ENCODE data around the gene PHF12. TPM values are rescaled to one million over a fixed set of nuclear protein-coding genes. Genes with fewer than 3 reads are reported as not detected.

PHF12 gene
- total and polyA plus RNA-seq, 2 of the 13 experiments (the other 11 are each of a cell fraction or from before 2014, with no cell fraction given): 9.8 to 17.1 TPM

- TF ChIP-seq ZNF407 (CRISPR knock-in tag; IDR thresholded peaks at IDR 0.05; ENCODE audit: not compliant biosample characterization) (no peak), EEA1 (CRISPR knock-in tag; IDR thresholded peaks at IDR 0.05; ENCODE audit: borderline replicate concordance) (peak; percentile 29; the same call in 1 of the 2 replicates), RAD51 (IDR thresholded peaks at IDR 0.05; ENCODE audit: borderline replicate concordance) (no peak), ZNF609 (CRISPR knock-in tag; IDR thresholded peaks at IDR 0.05; ENCODE audit: borderline replicate concordance) (peak; percentile 76), ZNF878 (CRISPR knock-in tag; IDR thresholded peaks at IDR 0.05) (no peak), ZNF564 (CRISPR knock-in tag; IDR thresholded peaks at IDR 0.05) (no peak; the same call in 1 of the 2 replicates), IRF2 (CRISPR knock-in tag; IDR thresholded peaks at IDR 0.05) (peak; percentile 89), ZNF547 (CRISPR knock-in tag; IDR thresholded peaks at IDR 0.05) (no peak; the same call in none of the 2 replicates), ONECUT2 (CRISPR knock-in tag; IDR thresholded peaks at IDR 0.05) (no peak), FOXP1 (IDR thresholded peaks at IDR 0.05) (no peak), FOXP1 (CRISPR knock-in tag; IDR thresholded peaks at IDR 0.05) (peak; percentile 37; the same call in 1 of the 2 replicates), SMARCE1 (IDR thresholded peaks at IDR 0.05; ENCODE audit: borderline replicate concordance) (no peak), ELF3 (CRISPR knock-in tag; IDR thresholded peaks at IDR 0.05) (peak; percentile 79), DBP (CRISPR knock-in tag; IDR thresholded peaks at IDR 0.05; ENCODE audit: not compliant biosample characterization) (no peak), SP5 (CRISPR knock-in tag; IDR thresholded peaks at IDR 0.05; ENCODE audit: borderline replicate concordance, low read depth) (peak; percentile 66; the same call in 1 of the 2 replicates), SNAPC5 (CRISPR knock-in tag; IDR thresholded peaks at IDR 0.05; ENCODE audit: borderline replicate concordance) (peak; percentile 79; the same call in 1 of the 2 replicates)
Measured at GRCh38 chr17:28902819-28903545, 48.3 kb downstream of the PHF12 start, which contains the start of gene DHRS13 (continued).
